HepG2 (cell line): Measurements from ENCODE around the gene HCAR1. TPM values are rescaled to one million over a fixed set of nuclear protein-coding genes. Genes with fewer than 3 reads are reported as not detected.

Source experiments
- AKAP8 ChIP-seq: sonication (generic); formaldehyde crosslinking; IDR thresholded peaks from 2 replicates; pipeline ENCODE4 v1.5.1; 2020; ENCODE audit warnings: mild to moderate bottlenecking, missing genetic modification reagents
- ARNT2 ChIP-seq: sonication (generic); formaldehyde crosslinking; IDR thresholded peaks from 2 replicates; pipeline ENCODE4 v1.8.0; 2022; ENCODE audit warnings: mild to moderate bottlenecking, low read depth, missing genetic modification reagents, moderate library complexity
- ERF ChIP-seq: IDR thresholded peaks from 2 replicates; pipeline ENCODE4 v1.6.1; 2018; ENCODE audit warnings: missing biosample characterization, missing genetic modification reagents
- GATAD2A ChIP-seq: IDR thresholded peaks from 2 replicates; pipeline ENCODE4 v1.6.1; 2016
- HMGXB4 ChIP-seq, 2 experiments: sonication (generic) in 1 of 2; formaldehyde crosslinking in 1 of 2; IDR thresholded peaks; 2 replicates each; pipeline versions ENCODE4 v1.4.0 to v1.6.1; 2018 to 2020; ENCODE audit warnings: missing genetic modification reagents in 2 of 2, borderline replicate concordance in 1 of 2, low read depth in 1 of 2, mild to moderate bottlenecking in 1 of 2, missing biosample characterization in 1 of 2
- HNF4A ChIP-seq: sonication (generic); formaldehyde crosslinking; IDR thresholded peaks from 2 replicates; pipeline ENCODE4 v1.4.0; 2020; ENCODE audit warnings: missing genetic modification reagents
- MXD3 ChIP-seq: IDR thresholded peaks from 2 replicates; pipeline ENCODE4 v1.6.1; 2016; ENCODE audit warnings: mild to moderate bottlenecking, missing biosample characterization, missing genetic modification reagents
- MYNN ChIP-seq: sonication (generic); formaldehyde crosslinking; IDR thresholded peaks from 2 replicates; pipeline ENCODE4 v1.4.0; 2020; ENCODE audit warnings: mild to moderate bottlenecking, low read depth, missing genetic modification reagents
- NFYC ChIP-seq: IDR thresholded peaks from 2 replicates; pipeline ENCODE4 v1.6.1; 2016; ENCODE audit warnings: missing genetic modification reagents, missing compliant biosample characterization
- RARA ChIP-seq: IDR thresholded peaks from 2 replicates; pipeline ENCODE4 v1.6.1; 2016; ENCODE audit warnings: missing genetic modification reagents, missing compliant biosample characterization
- TAF1 ChIP-seq: sonication (generic); formaldehyde crosslinking; IDR thresholded peaks from 2 replicates; pipeline ENCODE4 v1.4.0; 2020; ENCODE audit warnings: missing genetic modification reagents
- ZBTB1 ChIP-seq: sonication (generic); formaldehyde crosslinking; IDR thresholded peaks from 2 replicates; pipeline ENCODE4 v1.4.0; 2020; ENCODE audit warnings: missing genetic modification reagents, borderline replicate concordance
- ZBTB7A ChIP-seq: sonication (generic); formaldehyde crosslinking; IDR thresholded peaks from 2 replicates; pipeline ENCODE4 v1.8.0; 2022; ENCODE audit warnings: mild to moderate bottlenecking, missing genetic modification reagents
- ZNF407 ChIP-seq: sonication (generic); formaldehyde crosslinking; IDR thresholded peaks from one replicate; pipeline ENCODE4 v1.5.1; 2020; ENCODE audit warnings: mild to moderate bottlenecking, missing genetic modification reagents; ENCODE audit errors: not compliant biosample characterization
- ZNF569 ChIP-seq: sonication (generic); formaldehyde crosslinking; IDR thresholded peaks from 2 replicates; pipeline ENCODE4 v1.5.0; 2020; ENCODE audit warnings: mild to moderate bottlenecking, missing genetic modification reagents, moderate library complexity, borderline replicate concordance
- ZNF724P ChIP-seq: sonication (generic); formaldehyde crosslinking; IDR thresholded peaks from 2 replicates; pipeline ENCODE4 v1.8.0; 2022; ENCODE audit warnings: missing genetic modification reagents, borderline replicate concordance
- ZNF749 ChIP-seq: sonication (generic); formaldehyde crosslinking; IDR thresholded peaks from 2 replicates; pipeline ENCODE4 v1.8.0; 2022; ENCODE audit warnings: mild to moderate bottlenecking, missing genetic modification reagents, moderate library complexity, borderline replicate concordance
- ZNF781 ChIP-seq: sonication (generic); formaldehyde crosslinking; IDR thresholded peaks from 2 replicates; pipeline ENCODE4 v1.5.1; 2020; ENCODE audit warnings: borderline replicate concordance, mild to moderate bottlenecking, missing genetic modification reagents; ENCODE audit errors: not compliant biosample characterization
- polyA plus RNA-seq, 8 experiments: library from polyadenylated mRNA; depleted of rRNA in 3 of 8; stranded (reverse) in 7 of 8; unstranded in 1 of 8; fragments of >200 nt; fragmentation: Illumina TruSeq in 4 of 8; extraction: Trizol in 4 of 8; gene quantifications; 2 replicates each; pipeline versions ENCODE4 v1.2.1 to v1.2.3, GENCODE V29; 2011 to 2016; ENCODE audit warnings: low read depth in 4 of 8, missing spikeins in 1 of 8, mixed read lengths in 1 of 8; ENCODE audit not compliant: insufficient read depth in 1 of 8
- total RNA-seq, 5 experiments: library from RNA; depleted of rRNA; stranded (reverse); fragments of >200 nt; fragmentation: Illumina TruSeq; extraction: Trizol; gene quantifications; 2 replicates each; pipeline ENCODE4 v1.2.3, GENCODE V29; 2016; ENCODE audit warnings: low read depth in 1 of 5

HCAR1 gene
- total and polyA plus RNA-seq, 2 of the 13 experiments (the other 11 are each of a cell fraction or from before 2014, with no cell fraction given), result 0.53 to 4.4 TPM

GRCh38 chr12:122752464-122753318 is 22.0 kb upstream of the HCAR1 start, which contains the start of gene DENR (continued):
- TF ChIP-seq ZNF407 (CRISPR knock-in tag) (peak; percentile 54), ARNT2 (CRISPR knock-in tag) (peak; percentile 99; the same call in 1 of the 2 replicates), MYNN (CRISPR knock-in tag) (no peak), HMGXB4 (CRISPR knock-in tag; IDR thresholded peaks at IDR 0.05; ENCODE audit: borderline replicate concordance in 1 of 2, low read depth in 1 of 2) (peak; percentile 86 to 92), ZBTB1 (CRISPR knock-in tag) (no peak), MXD3 (CRISPR knock-in tag) (peak; percentile 74), HNF4A (CRISPR knock-in tag) (peak; percentile 34; the same call in 1 of the 2 replicates), TAF1 (peak; percentile 89), ZNF781 (no peak), ERF (CRISPR knock-in tag) (peak; percentile 90), ZNF724P (CRISPR knock-in tag) (peak; percentile 80; the same call in 1 of the 2 replicates), GATAD2A (CRISPR knock-in tag) (peak; percentile 58), NFYC (CRISPR knock-in tag) (peak; percentile 33; the same call in 1 of the 2 replicates), ZNF569 (0 out of 2 replicates have a peak, but pooled peaks have one; percentile 64), RARA (CRISPR knock-in tag) (peak; percentile 40), ZNF749 (peak; percentile 52; the same call in 1 of the 2 replicates), AKAP8 (no peak), ZBTB7A (no peak)
